22Rv1 (cell line): ENCODE data around the gene GPX4.

ENCODE experiments used
- CTCF ChIP-seq: fragments of 450-650 bp; IDR thresholded peaks from 2 replicates; pipeline ENCODE4 v1.5.1; 2017; ENCODE audit warnings: mild to moderate bottlenecking
- ZFX ChIP-seq: fragments of 450-650 bp; IDR thresholded peaks from 2 replicates; pipeline ENCODE4 v1.6.1; 2017; ENCODE audit warnings: antibody characterized with exemption, borderline replicate concordance

GRCh38 chr19:1128106-1128505 lies 24.3 kb downstream of the GPX4 start:
- TF ChIP-seq ZFX = no peak
- TF ChIP-seq CTCF = no peak
